ENCODE data around the gene CAMK1G.

The CAMK1G gene

GRCh38 chr1:209657918-209658317 is 74.4 kb downstream of the CAMK1G start:
- no peak for DNase-seq (ENCODE audit: low read depth in 1 of 2, low spot score in 1 of 2)

GRCh38 chr1:209659909-209660308 is 76.4 kb downstream of the CAMK1G start:
- no peak for DNase-seq (ENCODE audit: low read depth in 1 of 2, low spot score in 1 of 2)

- DNase-seq (ENCODE audit: low read depth in 1 of 2, low spot score in 1 of 2): no peak
Observed at GRCh38 chr1:209661071-209661470, 77.6 kb downstream of the CAMK1G start.

GRCh38 chr1:209662879-209663327 is 79.4 kb downstream of the CAMK1G start:
- DNase-seq (ENCODE audit: low read depth in 1 of 2, low spot score in 1 of 2): no peak

Data from activated T-helper 1 cell treated with anti-CD3 and anti-CD28 coated beads, Interleukin-2, amount 50 U/mL, for 16 hours (primary cell).